Natural killer cell (primary cell): Measurements from ENCODE around the gene RUVBL1. TPM values are rescaled to one million over a fixed set of nuclear protein-coding genes. Genes with fewer than 3 reads are reported as not detected.

ENCODE experiments used
- ATAC-seq, 3 donors: fragments of 150-1000 bp in 2 of 3; fragments of 200-7000 bp in 1 of 3; cut with Tn5 transposase; 1 replicate in 1 of 3; 2 replicates in 2 of 3; pipeline ENCODE4 v1.10.0; 2021; ENCODE audit warnings: mild to moderate bottlenecking in 2 of 3, moderate library complexity in 2 of 3
- DNase-seq, 2 donors: peaks; one replicate each; pipeline versions ENCODE4 v3.0.0 to v3.0.0-alpha.2; 2013 to 2021; ENCODE audit warnings: mixed read lengths in 1 of 2
- H3K27ac ChIP-seq: one replicate; pipeline ENCODE4 v1.5.1; 2013; ENCODE audit warnings: mild to moderate bottlenecking, low read length
- H3K27me3 ChIP-seq: one replicate; pipeline ENCODE4 v1.6.1; 2013; ENCODE audit warnings: low read length; ENCODE audit not compliant: control insufficient read depth, insufficient read depth
- H3K36me3 ChIP-seq: one replicate; pipeline ENCODE4 v1.6.1; 2013; ENCODE audit warnings: low read length; ENCODE audit not compliant: control insufficient read depth, insufficient read depth
- H3K4me1 ChIP-seq: one replicate; pipeline ENCODE4 v1.6.1; 2013; ENCODE audit warnings: low read length; ENCODE audit not compliant: control insufficient read depth, insufficient read depth
- H3K4me3 ChIP-seq: one replicate; pipeline ENCODE4 v1.5.1; 2013; ENCODE audit warnings: low read length
- H3K9me3 ChIP-seq: one replicate; pipeline ENCODE4 v1.6.1; 2013; ENCODE audit warnings: low read length; ENCODE audit not compliant: control insufficient read depth, insufficient read depth
- H3K27ac Mint-ChIP-seq, 2 donors: one replicate each; pipeline ENCODE4 v1.8.0; 2022; ENCODE audit warnings: mild to moderate bottlenecking in 2 of 2, mixed read lengths in 2 of 2, moderate library complexity in 1 of 2
- H3K27me3 Mint-ChIP-seq, 2 donors: one replicate each; pipeline ENCODE4 v1.8.0; 2022; ENCODE audit warnings: low read depth in 2 of 2, mixed read lengths in 2 of 2
- H3K36me3 Mint-ChIP-seq: one replicate; pipeline ENCODE4 v1.8.0; 2022; ENCODE audit warnings: mixed read lengths
- H3K4me1 Mint-ChIP-seq, 2 donors: one replicate each; pipeline ENCODE4 v1.8.0; 2022; ENCODE audit warnings: mixed read lengths in 2 of 2
- H3K4me3 Mint-ChIP-seq: one replicate; pipeline ENCODE4 v1.8.0; 2022; ENCODE audit warnings: mild to moderate bottlenecking, moderate library complexity, mixed read lengths
- H3K9me3 Mint-ChIP-seq, 2 donors: one replicate each; pipeline ENCODE4 v1.8.0; 2022; ENCODE audit warnings: mixed read lengths in 2 of 2
- CTCF ChIP-seq: fragments of 200-600 bp; IDR thresholded peaks from one replicate; pipeline ENCODE4 v1.8.0; 2022; ENCODE audit warnings: antibody characterized with exemption
- WGBS: methylation state at CpG from one replicate; pipeline ENCODE4 v1.1.7; 2013; ENCODE audit warnings: missing lambda C conversion rate; ENCODE audit not compliant: insufficient coverage; 5-methylcytosine and 5-hydroxymethylcytosine counted together
- intact Hi-C: fragments of 100-400 bp; cut with micrococcal nuclease; formaldehyde crosslinking; loops from one replicate; pipeline ENCODE4 v1.14.2; 2022
- total RNA-seq, 4 donors: library from RNA; stranded (reverse); fragments of 120-200 nt in 1 of 4; gene quantifications; one replicate each; pipeline versions ENCODE4 v1.2.3 to v1.2.4, GENCODE V29; 2013 to 2022

Gene RUVBL1
- total RNA-seq, 3 donors from 2014 or later (not counting 1 experiment from before 2014, with no cell fraction given), result 11.9 to 18.5 (median 14.1) TPM

- Histone ChIP-seq H3K36me3 (peaks cover 88% of the 10 kb centered on the region), H3K4me3 (no peak overlapping the region), H3K4me1 (no peaks in the 10 kb centered on the region), H3K27me3 (no peaks in the 10 kb centered on the region), H3K27ac (no peak overlapping the region), H3K9me3 (no peaks in the 10 kb centered on the region)
- peak; percentile 60 to 76 (median 63) for ATAC-seq
- WGBS, result 91% methylated on average over 7 of the region's 8 CpGs
- peak in 1 of 2 donors; percentile 71 for DNase-seq
- Mint-ChIP-seq H3K36me3 (peaks cover 33% of the 10 kb centered on the region), H3K4me3 (no peak overlapping the region), H3K4me1 (peaks cover 5 to 9% of the 10 kb centered on the region in 2 donors), H3K9me3 (no peaks in the 10 kb centered on the region), H3K27me3 (no peaks in the 10 kb centered on the region), H3K27ac (peak overlapping the region in 1 of 2 donors; percentile 50)
- intact Hi-C loops, result no loop called here
- peak; percentile 61 for TF ChIP-seq CTCF
Observed at GRCh38 chr3:128068156-128068620, 55.4 kb downstream of the RUVBL1 start.

- H3K27me3 ChIP-seq, result no peaks in the 10 kb centered on the region
- DNase-seq (no peak), ATAC-seq (no peak)
- TF ChIP-seq CTCF, result no peak
- H3K4me1 ChIP-seq, result no peaks in the 10 kb centered on the region
- Mint-ChIP-seq H3K4me3 (no peak overlapping the region), H3K27me3 (no peaks in the 10 kb centered on the region), H3K27ac (no peak overlapping the region), H3K4me1 (peaks cover 6 to 11% of the 10 kb centered on the region in 2 donors), H3K36me3 (peaks cover 40% of the 10 kb centered on the region), H3K9me3 (no peaks in the 10 kb centered on the region)
- H3K27ac ChIP-seq, result no peak overlapping the region
- intact Hi-C loops, result no loop called here
- 82% methylated on average over 7 of the region's 7 CpGs for WGBS
- no peaks in the 10 kb centered on the region for H3K9me3 ChIP-seq
- H3K4me3 ChIP-seq, result no peak overlapping the region
- peaks cover 89% of the 10 kb centered on the region for H3K36me3 ChIP-seq
Observed at GRCh38 chr3:128067489-128067888, 56.1 kb downstream of the RUVBL1 start.

GRCh38 chr3:128066676-128067075 is 56.9 kb downstream of the RUVBL1 start:
- H3K4me3 ChIP-seq, result no peak overlapping the region
- peaks cover 48% of the 10 kb centered on the region for H3K36me3 Mint-ChIP-seq
- H3K27me3 ChIP-seq, result no peaks in the 10 kb centered on the region
- no peak for ATAC-seq
- peaks cover 91% of the 10 kb centered on the region for H3K36me3 ChIP-seq
- WGBS, result 98% methylated on average over 9 of the region's 9 CpGs
- DNase-seq, result no peak
- peaks cover 14 to 15% of the 10 kb centered on the region in 2 donors for H3K4me1 Mint-ChIP-seq
- no peak overlapping the region for H3K27ac Mint-ChIP-seq
- H3K4me3 Mint-ChIP-seq, result no peak overlapping the region
- intact Hi-C loops, result no loop called here
- TF ChIP-seq CTCF, result no peak
- H3K27ac ChIP-seq, result no peak overlapping the region
- H3K9me3 ChIP-seq, result no peaks in the 10 kb centered on the region
- H3K4me1 ChIP-seq, result no peaks in the 10 kb centered on the region
- no peaks in the 10 kb centered on the region for H3K27me3 Mint-ChIP-seq
- no peaks in the 10 kb centered on the region for H3K9me3 Mint-ChIP-seq

- DNase-seq, result no peak
- Mint-ChIP-seq H3K9me3 (no peaks in the 10 kb centered on the region), H3K4me1 (peaks cover 15 to 18% of the 10 kb centered on the region in 2 donors), H3K4me3 (no peak overlapping the region), H3K36me3 (peaks cover 54% of the 10 kb centered on the region), H3K27ac (no peak overlapping the region), H3K27me3 (no peaks in the 10 kb centered on the region)
- no peak overlapping the region for H3K27ac ChIP-seq
- TF ChIP-seq CTCF, result no peak
- WGBS, result 96% methylated on average over 4 of the region's 4 CpGs
- ATAC-seq, result no peak
- intact Hi-C loops, result no loop called here
- no peaks in the 10 kb centered on the region for H3K27me3 ChIP-seq
- no peaks in the 10 kb centered on the region for H3K4me1 ChIP-seq
- H3K4me3 ChIP-seq, result no peak overlapping the region
- H3K9me3 ChIP-seq, result no peaks in the 10 kb centered on the region
- peaks cover 94% of the 10 kb centered on the region for H3K36me3 ChIP-seq
Observed at GRCh38 chr3:128066114-128066513, 57.5 kb downstream of the RUVBL1 start.
